Sciatic nerve (tissue), 2 donors: ENCODE measurements around the gene TEC. TPM values are rescaled to one million over a fixed set of nuclear protein-coding genes. Genes with fewer than 3 reads are reported as not detected.
"Not testable (repeated sequence)": the region's sequence is repeated elsewhere in the genome, so short reads cannot be mapped to it uniquely, and the experiment has no call there.

Experiments used
- ATAC-seq: fragments of 200-7000 bp; cut with Tn5 transposase; one replicate; pipeline ENCODE4 v1.9.1; 2020; ENCODE audit warnings: mild to moderate bottlenecking, moderate library complexity
- DNase-seq: peaks from one replicate; pipeline ENCODE4 v3.0.0-alpha.2; 2020; ENCODE audit warnings: low spot score
- intact Hi-C: fragments of 100-400 bp; cut with DNase I; formaldehyde crosslinking; loops from one replicate; pipeline ENCODE4 v1.14.2; 2022
- total RNA-seq: library from RNA; stranded (reverse); fragmentation: NEBNext Ultra II Directional; extraction: Animal tissue kit (Norgen Biotek cat#: 25700); gene quantifications from one replicate; pipeline ENCODE4 v1.2.1, GENCODE V29; 2021
- donor health status: DM: no; HTN: no; CAD: no.
- donor health status: DM: no; HTN: no; CAD: no.

Gene TEC
- total RNA-seq, 1 donor from 2014 or later, result 5.3 TPM

DNA sequence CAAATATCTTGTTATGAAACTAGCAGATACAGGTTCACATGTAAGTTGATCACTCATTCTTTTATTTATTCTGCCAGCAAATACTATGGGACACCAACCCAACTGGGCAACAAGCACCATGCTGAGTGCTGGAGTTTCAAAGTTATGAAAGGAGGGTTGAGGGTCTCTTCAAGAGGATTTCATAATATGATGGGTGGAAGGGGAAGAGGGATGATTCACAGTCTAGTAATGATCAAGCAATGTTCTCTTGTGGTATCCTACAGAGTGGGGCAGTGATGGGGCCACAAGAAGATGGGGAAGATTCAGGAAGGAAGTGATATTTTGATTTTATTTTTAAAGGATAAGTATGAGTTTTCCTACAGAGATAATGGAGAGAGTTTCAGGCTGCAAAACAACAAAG lies 89.4 kb downstream of the TEC start:
- DNase-seq (no peak), ATAC-seq (no peak)
- intact Hi-C loops, result no loop called here

DNA sequence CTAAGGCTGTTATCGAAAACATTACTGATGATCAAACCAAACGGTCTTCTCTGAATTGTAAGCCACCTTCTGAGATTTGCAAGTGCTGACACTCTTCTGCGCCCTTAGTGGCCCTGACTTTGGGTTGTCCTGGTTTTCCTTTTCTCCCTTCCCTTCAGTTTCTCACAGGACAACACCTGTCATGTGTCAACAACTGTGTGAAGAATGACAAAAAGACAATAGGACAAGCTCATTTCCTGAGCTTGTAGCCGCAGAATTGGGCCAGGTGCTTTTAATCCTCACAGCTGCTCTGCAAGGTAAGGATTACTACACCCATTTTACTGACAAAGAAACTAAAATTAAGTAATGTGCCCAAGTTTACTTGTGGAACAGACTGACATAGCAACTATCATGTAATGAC lies 90.7 kb downstream of the TEC start:
- intact Hi-C loops, result no loop called here
- ATAC-seq (no peak), DNase-seq (no peak)

DNA sequence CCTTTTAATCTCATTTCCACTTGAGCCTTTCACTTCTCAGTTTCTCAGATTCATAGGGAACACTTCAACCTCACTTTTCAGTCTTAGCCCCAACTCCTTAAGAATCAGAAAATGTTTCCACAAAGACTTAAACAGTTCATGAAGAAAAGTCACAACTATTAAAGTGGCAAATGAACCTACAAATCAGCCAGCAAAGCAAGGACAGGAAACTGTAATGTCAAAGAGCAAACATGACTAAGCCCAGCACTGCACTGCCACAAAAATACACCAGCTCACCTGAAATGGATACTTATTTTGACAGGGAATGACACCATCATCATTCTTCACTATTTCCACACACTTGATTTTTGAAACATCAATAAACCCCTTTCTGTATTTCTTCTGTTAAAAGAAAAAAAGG lies 93.8 kb downstream of the TEC start:
- ATAC-seq, result no peak
- intact Hi-C loops, result no loop called here
- DNase-seq, result no peak

DNA sequence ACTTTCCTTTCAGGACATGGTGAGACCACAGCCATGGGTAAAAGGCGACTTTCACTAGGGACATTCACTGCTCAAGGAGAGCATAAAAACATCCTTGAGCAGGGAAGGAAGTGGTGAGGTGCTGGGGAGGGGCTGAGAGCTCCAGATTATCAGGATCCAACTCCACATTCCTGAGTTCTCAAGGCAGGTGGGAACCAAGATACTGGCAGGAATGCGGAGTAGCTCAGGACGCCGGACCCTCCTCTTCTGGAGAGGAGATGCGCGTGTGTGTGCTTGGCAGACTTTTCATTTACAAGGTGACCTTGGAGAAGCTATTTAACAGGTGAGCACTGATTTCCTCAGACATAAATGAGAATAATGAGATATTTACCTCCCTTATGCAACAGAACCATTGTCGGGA lies 94.3 kb downstream of the TEC start:
- no peak for ATAC-seq
- intact Hi-C loops, result no loop called here
- DNase-seq, result no peak

DNA sequence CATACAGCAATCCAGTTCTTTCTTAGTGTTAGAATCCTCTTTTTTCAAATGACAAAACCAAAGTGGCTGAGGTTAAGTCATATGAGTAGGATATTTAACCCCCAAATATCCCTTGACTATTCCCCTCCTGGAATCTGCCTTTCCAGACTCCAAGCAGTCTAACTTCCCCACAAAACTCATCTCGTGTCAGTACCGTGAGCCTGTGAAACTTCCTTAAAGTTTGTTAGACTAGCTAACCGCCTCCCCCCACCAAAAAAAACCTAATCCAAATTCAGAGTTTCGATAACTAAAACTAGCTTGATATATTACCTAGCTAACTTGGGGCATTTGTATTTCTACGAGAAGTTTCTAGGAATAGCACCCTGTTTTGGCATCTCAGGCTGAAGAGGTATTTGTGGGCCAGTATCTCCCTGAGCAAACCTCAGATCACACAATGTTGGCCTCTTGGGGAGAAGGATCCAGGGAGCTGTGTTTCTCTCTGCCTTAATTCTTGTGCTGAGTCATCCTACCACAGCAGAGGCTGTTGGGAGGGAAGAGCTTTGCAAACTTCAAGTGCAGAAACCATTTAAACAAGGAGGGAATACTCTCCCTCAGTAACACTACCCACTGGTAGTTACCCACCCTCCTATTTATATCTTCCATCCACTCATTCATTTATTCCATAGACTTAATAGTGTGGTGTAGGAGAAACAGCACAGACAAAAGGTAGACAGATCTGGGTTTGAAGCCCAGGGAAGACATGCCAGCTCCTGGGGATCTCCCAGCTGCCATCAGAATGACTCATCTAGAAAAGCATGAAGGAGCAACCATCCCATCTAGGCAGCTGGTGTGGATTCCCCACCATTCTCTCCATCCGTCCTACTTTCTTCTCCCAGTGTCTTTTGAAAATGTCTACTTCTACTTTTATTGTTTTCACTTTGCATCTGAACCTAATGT lies 96.3 kb downstream of the TEC start:
- intact Hi-C loops, result no loop called here
- peak; percentile 62 for ATAC-seq
- DNase-seq, result no peak

DNA sequence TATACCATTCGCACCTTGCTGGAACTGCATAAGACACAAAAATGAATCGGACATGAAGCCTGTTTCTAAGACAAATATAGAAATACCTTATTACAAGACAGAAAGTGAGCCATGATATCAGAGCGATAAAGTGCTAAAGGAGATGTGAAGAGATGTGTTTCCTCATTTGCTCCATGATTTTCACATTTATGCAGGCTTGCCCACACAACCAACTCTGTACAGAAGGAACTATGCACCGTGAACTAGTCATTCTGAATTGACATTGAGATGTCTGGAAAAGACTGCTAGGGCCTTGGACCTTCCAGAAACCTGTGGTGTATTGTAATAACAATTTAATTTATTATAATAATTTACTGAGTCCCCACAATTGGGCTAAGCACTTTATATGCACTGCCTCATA lies 97.0 kb downstream of the TEC start:
- intact Hi-C loops, result no loop called here
- DNase-seq, result no peak
- ATAC-seq, result no peak

DNA sequence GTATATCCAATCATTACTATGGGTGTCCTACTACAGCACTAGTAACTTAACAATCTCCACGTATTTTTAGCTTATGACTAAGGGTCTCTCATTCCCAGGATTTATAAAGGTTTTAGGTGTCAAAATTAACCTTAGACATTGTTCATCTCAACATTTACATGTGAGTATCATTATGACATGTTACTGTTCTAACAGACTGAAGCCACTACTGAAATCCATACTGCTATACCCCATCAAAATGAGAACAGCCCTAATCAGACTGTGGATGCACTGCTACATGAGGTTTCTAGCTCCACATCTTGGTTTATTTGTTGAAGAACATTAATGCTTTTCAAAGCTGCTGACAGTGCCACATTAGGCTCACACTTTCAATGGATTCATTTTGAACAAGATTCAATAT lies 100.0 kb downstream of the TEC start:
- ATAC-seq (no peak), DNase-seq (no peak)
- intact Hi-C loops, result no loop called here

DNA sequence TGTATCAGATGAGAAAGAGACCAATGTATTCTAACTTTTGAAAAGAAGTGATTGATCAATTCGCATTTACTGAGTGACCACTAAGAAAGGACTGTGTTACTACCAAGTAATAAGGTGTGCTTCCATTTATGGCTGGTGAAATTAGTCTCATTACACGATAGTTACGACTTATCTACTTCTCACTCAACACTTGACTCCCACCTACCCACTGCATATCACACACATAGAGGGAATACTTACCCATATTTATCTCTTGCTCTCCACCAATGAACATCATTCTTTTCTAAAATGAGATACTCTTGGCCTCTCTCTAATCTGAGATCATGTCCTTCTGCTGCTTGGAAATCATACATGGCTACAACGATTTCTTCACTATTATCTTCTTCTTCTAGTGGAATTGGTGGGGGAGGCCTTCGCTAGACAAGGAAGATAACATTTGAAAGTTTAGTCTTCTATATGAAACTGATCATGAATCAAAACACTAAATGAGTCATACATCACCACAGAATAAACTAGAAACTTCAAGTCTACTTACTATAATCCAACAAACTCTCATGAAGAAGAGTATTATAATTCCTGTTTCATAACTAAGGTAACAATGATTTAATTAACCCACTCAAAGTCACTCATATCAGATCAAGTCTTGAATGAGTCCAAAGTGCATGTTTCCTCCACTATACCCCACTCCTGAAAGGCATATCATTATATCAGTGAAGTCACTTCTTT lies 101.9 kb downstream of the TEC start:
- ATAC-seq (no peak), DNase-seq (no peak)

DNA sequence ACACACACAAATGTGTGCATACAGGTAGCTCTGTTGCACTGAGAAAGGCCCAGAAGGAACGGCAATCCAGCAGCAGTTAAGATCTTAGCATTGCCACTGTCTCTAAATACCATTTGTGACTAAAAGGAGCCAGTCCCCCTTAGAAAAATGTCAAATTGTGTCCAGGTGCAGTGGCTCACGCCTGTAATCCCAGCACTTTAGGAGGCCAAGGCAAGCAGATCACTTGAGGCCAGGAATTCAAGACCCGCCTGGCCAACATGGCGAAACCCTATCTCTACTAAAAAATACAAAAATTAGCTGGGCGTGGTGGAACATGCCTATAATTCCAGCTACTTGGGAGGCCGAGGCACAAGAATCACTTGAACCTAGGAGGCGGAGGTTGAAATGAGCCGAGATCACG lies 105.1 kb downstream of the TEC start:
- DNase-seq, ATAC-seq, intact Hi-C loops: not testable (repeated sequence)

More for the DNA sequence above, 101.9 kb downstream of the TEC start:
- intact Hi-C loops, result no loop called here

DNA sequence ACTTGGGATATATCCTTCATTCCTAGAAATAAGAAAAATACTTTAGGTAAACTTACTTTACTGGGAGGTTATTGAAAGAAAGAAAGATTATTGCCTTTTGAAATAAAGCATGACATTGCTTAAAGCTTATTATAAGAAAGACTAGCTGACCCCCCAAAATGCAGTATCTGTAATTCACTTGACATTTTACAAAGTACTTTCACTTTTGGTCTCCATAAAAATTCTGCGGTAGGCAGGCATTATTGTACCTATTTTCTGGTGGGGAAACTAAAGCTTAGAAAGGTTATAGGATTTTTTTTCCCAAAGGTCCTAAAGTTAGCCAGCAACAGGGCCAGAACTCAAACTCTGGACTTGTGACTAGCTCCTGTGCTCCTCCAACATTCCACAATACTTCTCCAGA lies 105.9 kb downstream of the TEC start:
- ATAC-seq (no peak), DNase-seq (no peak)
- intact Hi-C loops, result no loop called here

DNA sequence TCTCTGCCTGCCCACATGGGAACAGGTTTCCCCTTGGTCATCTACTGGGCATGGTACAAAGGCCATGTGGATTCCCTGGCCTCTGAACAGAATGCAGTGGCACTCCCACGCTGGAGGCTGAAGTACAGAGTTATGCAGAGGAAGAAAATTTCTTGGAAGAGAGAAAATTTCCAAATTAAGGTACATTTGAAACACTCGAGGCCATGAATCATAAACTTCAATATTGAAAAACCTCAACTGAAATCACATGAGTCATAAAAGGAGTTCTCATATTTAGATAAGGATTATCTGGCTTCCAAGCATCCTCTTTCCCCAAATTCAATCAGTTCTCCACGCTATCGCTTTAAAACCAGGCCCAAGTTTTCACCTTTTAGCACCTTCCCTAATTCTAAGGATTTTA lies 107.5 kb downstream of the TEC start:
- intact Hi-C loops, result no loop called here
- ATAC-seq (no peak), DNase-seq (no peak)

DNA sequence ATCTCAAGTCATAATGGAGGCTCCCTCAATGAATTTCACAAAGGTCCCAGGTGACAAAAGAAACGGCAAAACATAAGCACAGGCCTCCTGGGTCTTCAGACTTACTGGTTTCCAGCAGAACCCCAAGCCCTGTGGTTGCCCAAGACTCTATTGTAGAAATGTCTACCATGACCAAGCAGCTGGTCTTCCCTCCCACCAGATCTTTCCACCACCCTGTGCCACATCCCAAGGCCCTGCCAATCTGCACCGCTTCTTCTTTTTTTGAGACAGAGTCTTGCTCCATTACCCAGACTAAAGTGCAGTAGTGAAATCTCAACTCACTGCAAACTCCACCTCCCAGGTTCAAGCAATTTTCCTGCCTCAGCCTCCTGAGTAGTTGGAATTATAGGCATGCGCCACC lies 112.4 kb downstream of the TEC start:
- DNase-seq (no peak), ATAC-seq (no peak)
- intact Hi-C loops, result no loop called here

DNA sequence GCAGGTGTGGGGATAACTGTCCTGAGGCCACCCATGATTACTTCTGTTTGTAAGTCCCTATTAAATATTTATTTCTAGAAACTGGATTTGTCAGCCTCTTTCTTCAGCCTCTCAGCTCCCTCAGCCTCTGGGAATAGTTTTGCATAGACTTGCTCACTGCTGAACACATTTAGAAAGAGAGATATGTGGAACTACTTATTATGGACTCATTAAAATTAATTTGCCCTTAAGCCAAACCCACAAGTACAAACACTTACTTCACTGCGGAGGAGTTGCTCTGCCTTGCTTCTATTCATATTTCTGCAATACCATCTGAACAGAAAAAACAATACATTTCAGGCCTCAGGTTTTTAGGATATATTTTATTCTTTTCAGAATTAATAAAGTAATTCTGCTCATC lies 113.2 kb downstream of the TEC start:
- DNase-seq (no peak), ATAC-seq (no peak)
- intact Hi-C loops, result no loop called here

DNA sequence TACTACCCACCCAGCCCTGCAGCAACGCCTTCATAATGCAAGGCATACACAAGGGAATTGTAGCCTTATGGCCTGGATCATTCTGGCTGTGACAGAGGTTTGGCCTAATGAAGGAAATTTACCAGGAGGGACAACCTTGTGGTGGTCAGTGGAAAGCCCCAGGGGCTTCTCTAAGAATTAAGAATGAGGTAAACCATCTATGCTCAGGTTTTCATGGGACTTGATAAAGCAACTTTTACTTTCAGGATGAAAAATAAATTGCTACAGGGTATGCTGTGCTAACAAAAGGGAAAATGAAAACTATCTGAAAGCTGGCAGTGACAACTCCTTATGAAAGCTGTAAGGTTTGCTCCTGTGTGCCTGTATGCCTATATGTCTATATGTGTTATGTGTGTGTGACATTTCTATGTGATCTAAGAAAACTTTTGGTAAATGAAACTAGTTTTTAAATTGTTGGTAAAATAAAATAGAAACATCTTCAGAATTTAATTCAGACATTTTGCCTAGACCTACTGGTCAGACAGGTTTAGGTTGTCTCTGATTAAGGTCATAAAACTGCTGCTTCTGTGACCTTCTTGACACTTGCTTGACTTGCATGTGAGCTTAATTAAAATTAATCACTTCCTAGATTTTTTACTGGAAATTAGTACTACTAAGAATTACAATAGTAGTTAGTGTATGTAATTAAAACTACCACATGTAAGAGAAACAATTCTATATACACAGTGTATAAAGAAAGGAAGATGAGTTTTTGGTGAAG lies 115.7 kb downstream of the TEC start:
- intact Hi-C loops, result no loop called here
- DNase-seq, result no peak
- no peak for ATAC-seq

DNA sequence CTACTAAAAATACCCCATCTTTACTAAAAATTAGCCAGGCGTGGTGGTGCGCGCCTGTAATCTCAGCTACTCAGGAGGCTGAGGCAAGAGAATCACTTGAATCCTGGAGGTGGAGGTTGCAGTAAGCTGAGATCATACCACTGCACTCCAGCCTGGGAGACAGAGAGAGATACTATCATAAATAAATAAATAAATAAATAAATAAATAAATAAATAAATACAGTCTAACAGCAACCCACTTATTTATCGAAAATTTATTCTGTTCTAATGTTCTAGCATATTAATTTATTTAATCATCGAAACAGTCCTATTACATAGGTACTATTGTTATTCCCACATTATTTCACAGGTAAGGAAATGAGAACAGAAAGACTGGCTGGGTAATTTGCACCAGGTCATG lies 117.4 kb downstream of the TEC start:
- no peak for ATAC-seq
- intact Hi-C loops, result no loop called here
- no peak for DNase-seq

DNA sequence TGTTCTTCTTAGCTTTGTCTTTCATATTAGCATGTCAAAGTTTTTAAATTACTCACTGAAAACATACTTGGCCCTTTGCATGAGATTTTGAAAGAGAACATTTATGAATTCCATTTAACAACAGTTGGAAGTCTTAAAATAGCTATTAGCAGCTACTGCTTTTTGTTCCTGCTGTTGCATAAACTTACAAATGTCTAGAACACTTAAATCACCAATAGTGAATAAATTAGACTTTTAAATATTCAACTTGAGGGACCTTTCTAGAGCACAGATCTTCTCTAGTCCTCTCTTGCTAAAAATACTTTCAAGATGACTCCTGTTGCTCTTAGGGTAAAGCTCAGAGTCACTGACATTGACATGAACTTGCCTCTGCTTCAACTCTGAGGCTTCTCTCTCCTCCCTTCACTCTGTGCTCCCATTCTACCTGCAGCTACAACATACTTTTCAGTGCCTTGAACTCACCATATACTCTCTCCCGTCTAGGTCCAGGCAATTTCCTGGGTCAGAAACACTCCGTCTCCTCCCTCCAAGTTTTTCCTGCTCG lies 119.7 kb downstream of the TEC start:
- no peak for DNase-seq
- no peak for ATAC-seq

DNA sequence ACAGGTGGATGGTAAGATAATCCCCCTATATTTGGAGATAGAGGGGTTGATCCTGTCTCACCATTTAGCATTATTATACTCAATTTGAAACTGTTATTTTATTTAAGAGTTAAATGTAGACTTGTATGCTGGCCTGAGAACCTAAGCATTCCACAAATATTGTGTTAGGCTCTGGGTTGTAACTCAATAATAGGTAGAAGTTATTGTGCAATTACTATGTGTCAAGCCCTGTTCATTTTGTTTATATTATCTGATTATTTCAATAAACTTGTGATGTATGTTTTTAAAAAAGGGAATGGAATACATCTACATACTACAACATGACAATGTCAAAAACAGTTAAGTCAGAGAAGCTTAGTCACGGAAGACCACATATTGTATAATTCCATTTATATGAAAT lies 122.0 kb downstream of the TEC start:
- DNase-seq (no peak), ATAC-seq (no peak)
- intact Hi-C loops, result no loop called here

More for the DNA sequence above, 119.7 kb downstream of the TEC start:
- intact Hi-C loops, result no loop called here

DNA sequence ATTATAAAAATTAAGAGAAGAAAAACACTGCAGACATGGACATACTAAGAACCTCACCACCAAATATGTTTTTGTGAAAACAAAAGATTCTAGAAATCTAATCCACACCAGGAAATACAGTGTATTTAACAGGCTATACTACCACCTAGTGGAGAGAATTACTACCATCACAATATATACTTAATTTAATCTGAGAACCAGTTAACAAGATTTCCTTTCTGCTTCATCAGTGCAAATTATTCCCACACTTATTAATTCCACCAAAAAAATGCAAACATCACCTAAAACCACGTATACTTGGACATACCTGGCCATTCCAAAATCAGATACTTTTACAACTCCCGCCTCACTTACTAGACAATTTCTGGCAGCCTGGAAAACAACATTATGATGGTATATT lies 128.6 kb downstream of the TEC start:
- ATAC-seq, result peak; percentile 61
- intact Hi-C loops, result no loop called here

DNA sequence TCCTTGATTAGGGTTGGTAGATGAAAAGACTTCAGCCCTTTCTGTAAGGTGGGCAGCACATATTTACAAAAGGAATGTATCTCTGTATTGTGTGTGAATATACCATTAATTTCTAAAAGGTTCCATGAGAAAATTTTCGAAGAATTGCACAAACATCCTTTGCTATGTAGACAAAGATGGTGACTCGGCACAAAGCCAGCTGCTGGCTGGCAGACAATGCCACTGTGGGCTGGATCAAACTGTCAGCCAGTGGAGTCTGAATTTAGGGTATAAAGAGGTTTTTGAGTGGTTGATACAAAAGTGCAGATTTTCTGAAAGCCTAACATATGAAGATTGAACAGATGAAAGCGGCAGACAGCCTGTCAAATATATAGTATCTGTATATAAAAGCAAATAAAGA lies 129.9 kb downstream of the TEC start:
- no peak for DNase-seq
- ATAC-seq, result no peak
- intact Hi-C loops, result no loop called here

More for the DNA sequence above, 128.6 kb downstream of the TEC start:
- no peak for DNase-seq
